ENCODE measurements around the gene NEO1.

NEO1 gene

GRCh38 chr15:73051807-73052652, at the start of gene NEO1:
NEO1 (plus strand) TSS chr15:73052463; CDS start chr15:73052676, 213 bp downstream.
- Mint-ChIP-seq H3K4me3 (peak within 1 kb of the TSS; percentile 91), H3K27ac (peak within 1 kb of the TSS; percentile 24), H3K27me3 (no peaks in the 10 kb centered on the region), H3K4me1 (peaks cover 6% of the 10 kb centered on the region), H3K9me3 (no peaks in the 10 kb centered on the region), H3K36me3 (no peaks in the 10 kb centered on the region)
- peak; percentile 88 for ATAC-seq

GRCh38 chr15:73004462-73004861, 47.8 kb upstream of the NEO1 start:
- Mint-ChIP-seq H3K27me3 (peaks cover 30% of the 10 kb centered on the region), H3K27ac (no peak overlapping the region), H3K36me3 (no peaks in the 10 kb centered on the region), H3K4me3 (no peak overlapping the region), H3K4me1 (no peaks in the 10 kb centered on the region), H3K9me3 (no peaks in the 10 kb centered on the region)
- ATAC-seq: no peak

DNA sequence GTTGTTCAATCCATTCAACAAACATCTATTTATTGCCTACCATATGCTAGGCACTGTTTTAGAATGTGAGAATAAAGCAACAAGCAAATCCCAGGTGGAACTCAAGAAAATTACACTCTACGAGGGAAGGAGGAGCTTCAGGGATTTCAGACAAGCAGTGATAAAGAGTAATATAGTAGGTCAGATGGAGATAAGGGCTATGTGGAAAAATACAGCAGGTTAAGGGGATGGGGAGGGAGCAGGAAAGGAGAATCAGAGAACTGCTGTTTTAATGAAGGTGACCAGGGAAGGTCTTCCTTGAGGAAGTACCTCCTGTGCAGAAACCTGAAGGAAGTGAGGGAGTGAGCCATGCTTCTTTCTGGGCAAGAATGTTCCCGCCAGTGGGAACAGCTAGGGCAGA, 47.2 kb upstream of the NEO1 start:
- Mint-ChIP-seq H3K27ac (no peak overlapping the region), H3K27me3 (peaks cover 27% of the 10 kb centered on the region), H3K4me1 (no peaks in the 10 kb centered on the region), H3K36me3 (no peaks in the 10 kb centered on the region), H3K9me3 (no peaks in the 10 kb centered on the region), H3K4me3 (no peak overlapping the region)
- peak; percentile 8 for ATAC-seq

DNA sequence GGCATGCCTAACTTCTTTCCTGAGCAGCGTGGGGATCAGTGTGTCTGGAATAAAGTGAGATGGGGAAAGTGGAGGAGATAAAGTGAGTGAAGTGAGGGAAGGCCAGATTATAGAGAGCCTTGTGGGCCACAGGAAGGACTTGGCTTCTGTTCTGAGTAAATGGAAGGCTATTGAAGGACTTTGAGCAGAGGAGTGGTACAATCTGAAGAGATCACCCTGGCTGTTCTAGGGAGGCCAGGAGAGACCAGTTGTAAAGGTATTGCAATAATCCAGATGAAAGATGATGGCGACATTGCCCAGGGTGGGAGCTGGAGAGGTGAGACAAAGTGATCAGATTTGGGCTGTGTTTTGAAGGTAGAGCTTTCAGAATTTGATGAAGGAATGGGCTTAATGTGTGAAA, 46.8 kb upstream of the NEO1 start:
- Mint-ChIP-seq H3K36me3 (no peaks in the 10 kb centered on the region), H3K4me1 (no peaks in the 10 kb centered on the region), H3K27ac (no peak overlapping the region), H3K27me3 (peaks cover 27% of the 10 kb centered on the region), H3K4me3 (no peak overlapping the region), H3K9me3 (no peaks in the 10 kb centered on the region)
- ATAC-seq: peak; percentile 12

DNA sequence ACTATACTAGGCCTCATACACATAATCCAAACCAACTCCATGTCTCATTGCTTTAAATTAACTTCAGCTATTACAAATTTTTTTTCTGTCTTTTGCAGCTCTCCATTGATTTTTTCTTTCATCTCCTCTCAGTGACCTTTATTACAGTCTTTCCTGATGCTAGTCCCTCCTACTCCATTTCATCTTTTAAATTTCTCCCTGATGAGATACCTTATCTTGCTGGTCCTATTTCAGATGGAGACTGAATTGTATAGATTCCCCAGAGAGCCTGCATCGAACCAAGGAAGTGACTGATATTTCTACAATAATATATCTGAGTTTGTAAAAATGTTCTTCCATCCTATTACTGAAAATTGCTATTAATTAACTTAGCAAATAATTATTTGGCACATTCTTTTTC, 45.7 kb upstream of the NEO1 start:
- ATAC-seq: no peak
- Mint-ChIP-seq H3K27ac (no peak overlapping the region), H3K27me3 (peaks cover 27% of the 10 kb centered on the region), H3K4me1 (no peaks in the 10 kb centered on the region), H3K36me3 (no peaks in the 10 kb centered on the region), H3K4me3 (no peak overlapping the region), H3K9me3 (no peaks in the 10 kb centered on the region)

GRCh38 chr15:73009066-73010056, 42.9 kb upstream of the NEO1 start:
- peaks cover 27% of the 10 kb centered on the region for H3K27me3 Mint-ChIP-seq
- no peak for ATAC-seq
- H3K9me3 Mint-ChIP-seq: no peaks in the 10 kb centered on the region
- no peaks in the 10 kb centered on the region for H3K4me1 Mint-ChIP-seq
- no peaks in the 10 kb centered on the region for H3K36me3 Mint-ChIP-seq
- H3K27ac Mint-ChIP-seq: no peak overlapping the region
- H3K4me3 Mint-ChIP-seq: no peak overlapping the region

DNA sequence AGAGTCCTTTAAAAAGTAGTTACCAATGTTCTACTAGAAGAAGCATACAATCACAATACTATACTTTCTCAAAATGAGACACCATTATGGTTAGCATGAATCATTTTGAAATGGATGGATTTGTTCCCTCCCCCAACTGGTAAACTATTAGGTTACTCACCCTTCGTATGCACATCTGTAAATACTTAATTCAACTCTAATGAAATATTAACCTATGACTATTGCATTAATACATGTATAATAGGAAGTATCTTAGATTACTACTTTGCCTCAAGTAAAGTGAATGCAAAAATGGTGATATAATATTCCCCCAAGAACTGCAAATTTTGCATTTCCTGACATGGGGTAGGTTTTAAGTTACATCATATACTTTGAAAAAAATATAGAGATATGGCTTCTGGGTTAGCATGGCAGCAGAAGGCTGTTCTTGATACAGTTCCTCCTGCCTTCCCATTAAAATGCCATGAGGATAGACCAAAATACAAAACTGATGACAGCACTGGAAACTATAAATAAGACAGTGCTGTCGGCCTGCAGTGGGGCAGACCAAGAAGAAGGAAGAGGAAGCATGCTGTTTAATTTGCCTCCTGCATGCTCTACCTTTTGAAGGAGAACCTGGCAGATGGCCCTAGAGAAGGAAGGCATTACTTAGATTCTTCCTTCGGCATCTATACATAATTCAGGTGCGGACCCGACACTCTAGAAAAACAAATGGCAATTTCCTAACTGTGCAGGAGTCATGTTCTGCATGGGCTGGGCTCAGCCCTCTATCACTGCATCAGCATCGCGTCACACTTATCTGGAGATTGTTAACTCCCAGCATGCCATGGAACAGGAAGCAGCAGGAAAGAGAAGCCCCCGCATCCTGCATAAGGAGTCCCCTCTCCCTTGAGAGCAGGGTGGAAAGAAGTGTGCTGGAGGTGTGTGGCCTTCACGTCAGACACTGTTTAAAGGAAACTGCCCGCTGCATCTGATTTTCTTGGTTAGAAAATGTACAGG, 41.8 kb upstream of the NEO1 start:
- Mint-ChIP-seq H3K4me3 (no peak overlapping the region), H3K27me3 (peaks cover 21% of the 10 kb centered on the region), H3K36me3 (no peaks in the 10 kb centered on the region), H3K9me3 (no peaks in the 10 kb centered on the region), H3K4me1 (no peaks in the 10 kb centered on the region), H3K27ac (no peak overlapping the region)
- ATAC-seq: no peak

DNA sequence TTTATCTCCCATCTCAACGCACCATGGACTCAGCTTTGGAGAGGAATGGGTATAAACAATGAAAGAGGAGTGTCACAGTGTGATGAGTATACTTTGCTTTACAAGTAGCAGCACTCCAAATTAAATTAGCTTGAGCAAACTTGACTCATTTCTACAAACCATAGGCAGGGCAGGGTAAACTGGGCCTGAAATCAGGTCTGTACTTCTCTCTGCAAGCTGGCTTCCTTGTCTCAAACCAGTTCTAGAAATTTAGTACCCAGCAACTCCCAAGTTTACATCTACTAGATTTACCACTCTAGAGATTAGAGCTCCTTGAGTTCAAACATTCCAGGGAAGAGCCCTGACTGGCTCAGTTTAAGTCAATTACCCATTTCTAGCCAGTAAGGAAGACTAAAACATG, 37.4 kb upstream of the NEO1 start:
- Mint-ChIP-seq H3K9me3 (no peaks in the 10 kb centered on the region), H3K36me3 (no peaks in the 10 kb centered on the region), H3K27me3 (peaks cover 8% of the 10 kb centered on the region), H3K4me3 (no peak overlapping the region), H3K4me1 (no peaks in the 10 kb centered on the region), H3K27ac (no peak overlapping the region)
- ATAC-seq: no peak

GRCh38 chr15:73015493-73015892, 36.8 kb upstream of the NEO1 start:
- Mint-ChIP-seq H3K27me3 (peaks cover 11% of the 10 kb centered on the region), H3K27ac (no peak overlapping the region), H3K4me1 (no peaks in the 10 kb centered on the region), H3K4me3 (no peak overlapping the region), H3K9me3 (no peaks in the 10 kb centered on the region), H3K36me3 (no peaks in the 10 kb centered on the region)
- no peak for ATAC-seq

GRCh38 chr15:73017987-73018386, 34.3 kb upstream of the NEO1 start:
- Mint-ChIP-seq H3K27me3 (peaks cover 35% of the 10 kb centered on the region), H3K27ac (no peak overlapping the region), H3K36me3 (no peaks in the 10 kb centered on the region), H3K9me3 (no peaks in the 10 kb centered on the region), H3K4me1 (no peaks in the 10 kb centered on the region), H3K4me3 (no peak overlapping the region)
- ATAC-seq: no peak

GRCh38 chr15:73019154-73019553, 33.1 kb upstream of the NEO1 start:
- Mint-ChIP-seq H3K27me3 (peaks cover 35% of the 10 kb centered on the region), H3K4me3 (no peak overlapping the region), H3K4me1 (no peaks in the 10 kb centered on the region), H3K9me3 (no peaks in the 10 kb centered on the region), H3K27ac (no peak overlapping the region), H3K36me3 (no peaks in the 10 kb centered on the region)
- no peak for ATAC-seq

- H3K27ac Mint-ChIP-seq: no peak overlapping the region
- no peaks in the 10 kb centered on the region for H3K9me3 Mint-ChIP-seq
- H3K27me3 Mint-ChIP-seq: peaks cover 35% of the 10 kb centered on the region
- no peaks in the 10 kb centered on the region for H3K36me3 Mint-ChIP-seq
- H3K4me1 Mint-ChIP-seq: no peaks in the 10 kb centered on the region
- no peak for ATAC-seq
- no peak overlapping the region for H3K4me3 Mint-ChIP-seq
Measured at GRCh38 chr15:73019601-73020146, 32.6 kb upstream of the NEO1 start.

DNA sequence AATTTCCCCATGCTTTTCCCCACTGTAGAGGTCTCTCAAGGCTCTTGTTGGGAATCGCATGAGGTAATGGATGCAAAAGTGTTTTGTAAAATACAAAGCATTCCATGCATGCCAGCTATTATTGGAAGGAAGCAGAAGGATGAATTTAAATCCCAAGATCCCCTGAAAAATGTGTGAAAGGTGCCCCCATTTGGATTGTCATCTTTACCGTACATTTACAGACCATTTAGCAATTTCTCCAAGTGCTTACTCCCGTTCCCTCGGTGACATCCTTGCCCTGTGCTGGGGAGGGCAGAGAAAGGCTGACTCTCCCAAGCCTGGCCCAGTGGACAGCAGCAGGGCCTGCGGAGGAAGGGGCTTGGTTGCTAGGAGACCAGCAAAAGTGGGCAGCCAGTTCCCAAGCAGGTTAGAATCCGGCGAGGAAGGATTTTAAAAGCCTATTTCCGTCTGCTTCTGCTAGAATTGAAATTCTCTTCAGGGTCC, 31.1 kb upstream of the NEO1 start:
- Mint-ChIP-seq H3K36me3 (no peaks in the 10 kb centered on the region), H3K4me1 (no peaks in the 10 kb centered on the region), H3K9me3 (no peaks in the 10 kb centered on the region), H3K27ac (no peak overlapping the region), H3K4me3 (no peak overlapping the region), H3K27me3 (peaks cover 36% of the 10 kb centered on the region)
- ATAC-seq: no peak

GRCh38 chr15:73022161-73022560, 30.1 kb upstream of the NEO1 start:
- Mint-ChIP-seq H3K4me1 (no peaks in the 10 kb centered on the region), H3K36me3 (no peaks in the 10 kb centered on the region), H3K27me3 (peaks cover 46% of the 10 kb centered on the region), H3K4me3 (no peak overlapping the region), H3K9me3 (no peaks in the 10 kb centered on the region), H3K27ac (no peak overlapping the region)
- no peak for ATAC-seq
